ENCODE measurements around the gene NFATC1. TPM values are rescaled to one million over a fixed set of nuclear protein-coding genes. Genes with fewer than 3 reads are reported as not detected.

The NFATC1 gene
- polyA plus RNA-seq, 2 of the 4 experiments (the other 2 are of a cell fraction), result 0.52 to 1.7 TPM

DNA sequence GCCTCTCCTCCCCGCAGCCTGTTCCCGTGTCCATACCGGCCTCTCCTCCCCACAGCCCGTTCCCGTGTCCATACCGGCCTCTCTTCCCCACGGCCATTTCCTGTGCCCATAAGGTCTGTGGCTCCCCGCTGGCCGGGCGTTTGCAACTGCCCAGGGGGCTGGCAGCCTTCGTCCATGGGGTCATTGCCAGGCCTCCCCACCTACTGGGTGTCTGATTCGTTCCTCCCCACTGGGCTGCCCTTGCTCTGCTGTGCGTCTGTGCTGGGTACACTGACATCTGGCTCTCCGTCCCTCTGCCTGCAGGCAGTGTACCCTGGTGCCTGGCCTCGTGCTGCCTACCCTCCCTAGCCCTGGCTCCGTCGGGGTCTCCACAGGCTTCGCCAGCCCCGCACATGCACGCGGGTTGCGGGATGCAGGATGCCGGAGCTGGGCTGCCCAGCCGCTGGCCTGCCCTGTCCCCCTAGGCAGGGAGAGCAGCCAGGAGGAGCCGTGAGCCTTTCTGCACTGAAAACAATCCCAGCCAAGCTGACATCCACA lies 67.8 kb downstream of the NFATC1 start:
- Histone ChIP-seq H3K4me1 (peaks cover 3% of the 10 kb centered on the region), H3K9me3 (no peaks in the 10 kb centered on the region), H3K4me3 (no peak overlapping the region), H3K27ac (no peak overlapping the region), H3K4me2 (no peak overlapping the region)
- 69% methylated on average over 12 of the region's 25 CpGs for whole genome bisulfite sequencing (ENCODE audit: missing lambda C conversion rate)
- CTCF ChIA-PET, result interaction anchor here (1.1 kb wide), 1 partner anchor 16 kb away, joined by 3 read pairs; no protein-coding TSS in a partner anchor
- TF ChIP-seq RARB (CRISPR knock-in tag; IDR thresholded peaks at IDR 0.05) (no peak), GATA3 (IDR thresholded peaks at IDR 0.05; ENCODE audit: borderline replicate concordance) (no peak), BCL3 (IDR thresholded peaks at IDR 0.05) (no peak), RCOR1 (IDR thresholded peaks at IDR 0.05; ENCODE audit: low read depth, low read length) (no peak)
- FAIRE-seq (no peak), ATAC-seq (no peak), DNase-seq (ENCODE audit: low read depth in 1 of 2, low spot score in 1 of 2) (no peak)
- POLR2A ChIA-PET, result no interaction called here

- TF ChIP-seq, protein P1, sequence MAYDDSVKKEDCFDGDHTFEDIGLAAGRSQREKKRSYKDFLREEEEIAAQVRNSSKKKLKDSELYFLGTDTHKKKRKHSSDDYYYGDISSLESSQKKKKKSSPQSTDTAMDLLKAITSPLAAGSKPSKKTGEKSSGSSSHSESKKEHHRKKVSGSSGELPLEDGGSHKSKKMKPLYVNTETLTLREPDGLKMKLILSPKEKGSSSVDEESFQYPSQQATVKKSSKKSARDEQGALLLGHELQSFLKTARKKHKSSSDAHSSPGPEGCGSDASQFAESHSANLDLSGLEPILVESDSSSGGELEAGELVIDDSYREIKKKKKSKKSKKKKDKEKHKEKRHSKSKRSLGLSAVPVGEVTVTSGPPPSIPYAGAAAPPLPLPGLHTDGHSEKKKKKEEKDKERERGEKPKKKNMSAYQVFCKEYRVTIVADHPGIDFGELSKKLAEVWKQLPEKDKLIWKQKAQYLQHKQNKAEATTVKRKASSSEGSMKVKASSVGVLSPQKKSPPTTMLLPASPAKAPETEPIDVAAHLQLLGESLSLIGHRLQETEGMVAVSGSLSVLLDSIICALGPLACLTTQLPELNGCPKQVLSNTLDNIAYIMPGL (CRISPR knock-in tag; IDR thresholded peaks at IDR 0.05; ENCODE audit: borderline replicate concordance), result no peak
- no peak for TF ChIP-seq MAZ (IDR thresholded peaks at IDR 0.05; ENCODE audit: borderline replicate concordance, low read depth, low read length)
- H3K27ac ChIP-seq, result no peak overlapping the region
- FAIRE-seq (no peak), ATAC-seq (peak in 1 of 2 experiments; percentile 41; a peak in 2 of 6 replicates), DNase-seq (ENCODE audit: low read depth in 1 of 2, low spot score in 1 of 2) (no peak)
- no peak overlapping the region for H3K4me3 ChIP-seq
- no peaks in the 10 kb centered on the region for H3K9me3 ChIP-seq
- WGBS (ENCODE audit: missing lambda C conversion rate), result 68% methylated on average over 16 of the region's 26 CpGs
- ChIA-PET POLR2A (no interaction called here), CTCF (interaction anchor here (1.1 kb wide), 1 partner anchor 69 kb away, joined by 3 read pairs; no protein-coding TSS in a partner anchor)
- no peaks in the 10 kb centered on the region for H3K4me1 ChIP-seq
- H3K4me2 ChIP-seq, result no peak overlapping the region
These were observed 69.8 kb downstream of the NFATC1 start for GRCh38 chr18:79465392-79465991.

GRCh38 chr18:79466591-79466990 lies 70.9 kb downstream of the NFATC1 start:
- FAIRE-seq (no peak), DNase-seq (ENCODE audit: low read depth in 1 of 2, low spot score in 1 of 2) (no peak), ATAC-seq (no peak)
- Histone ChIP-seq H3K27ac (no peak overlapping the region), H3K4me2 (no peak overlapping the region), H3K4me3 (no peak overlapping the region), H3K4me1 (no peaks in the 10 kb centered on the region), H3K9me3 (no peaks in the 10 kb centered on the region)
- TF ChIP-seq JUNB (IDR thresholded peaks at IDR 0.05), result no peak
- no peak for TF ChIP-seq ZFP36 (IDR thresholded peaks at IDR 0.05; ENCODE audit: borderline replicate concordance, partially characterized antibody)
- no peak for TF ChIP-seq FOXS1 (CRISPR knock-in tag; IDR thresholded peaks at IDR 0.05)
- TF ChIP-seq CHD4 (IDR thresholded peaks at IDR 0.05; ENCODE audit: borderline replicate concordance), result no peak
- TF ChIP-seq, protein P2, sequence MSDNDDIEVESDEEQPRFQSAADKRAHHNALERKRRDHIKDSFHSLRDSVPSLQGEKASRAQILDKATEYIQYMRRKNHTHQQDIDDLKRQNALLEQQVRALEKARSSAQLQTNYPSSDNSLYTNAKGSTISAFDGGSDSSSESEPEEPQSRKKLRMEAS (IDR thresholded peaks at IDR 0.05), result no peak
- TF ChIP-seq ZNF302 (CRISPR knock-in tag; IDR thresholded peaks at IDR 0.05), result no peak
- TF ChIP-seq ZSCAN20 (CRISPR knock-in tag; IDR thresholded peaks at IDR 0.05), result no peak
- TF ChIP-seq KDM1A (IDR thresholded peaks at IDR 0.05; ENCODE audit: low read depth), result no peak
- TF ChIP-seq, protein P3, sequence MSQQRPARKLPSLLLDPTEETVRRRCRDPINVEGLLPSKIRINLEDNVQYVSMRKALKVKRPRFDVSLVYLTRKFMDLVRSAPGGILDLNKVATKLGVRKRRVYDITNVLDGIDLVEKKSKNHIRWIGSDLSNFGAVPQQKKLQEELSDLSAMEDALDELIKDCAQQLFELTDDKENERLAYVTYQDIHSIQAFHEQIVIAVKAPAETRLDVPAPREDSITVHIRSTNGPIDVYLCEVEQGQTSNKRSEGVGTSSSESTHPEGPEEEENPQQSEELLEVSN (IDR thresholded peaks at IDR 0.05; ENCODE audit: borderline replicate concordance, low read depth), result no peak
- no peak for TF ChIP-seq KDM5A (IDR thresholded peaks at IDR 0.05)
- TF ChIP-seq EP300 (IDR thresholded peaks at IDR 0.05), result no peak
- TF ChIP-seq HOXB13 (CRISPR knock-in tag; IDR thresholded peaks at IDR 0.05; ENCODE audit: low read depth), result no peak
- TF ChIP-seq SMC3 (IDR thresholded peaks at IDR 0.05), result no peak
- TF ChIP-seq EHMT2 (IDR thresholded peaks at IDR 0.05; ENCODE audit: low read depth), result no peak
- TF ChIP-seq, protein P4, sequence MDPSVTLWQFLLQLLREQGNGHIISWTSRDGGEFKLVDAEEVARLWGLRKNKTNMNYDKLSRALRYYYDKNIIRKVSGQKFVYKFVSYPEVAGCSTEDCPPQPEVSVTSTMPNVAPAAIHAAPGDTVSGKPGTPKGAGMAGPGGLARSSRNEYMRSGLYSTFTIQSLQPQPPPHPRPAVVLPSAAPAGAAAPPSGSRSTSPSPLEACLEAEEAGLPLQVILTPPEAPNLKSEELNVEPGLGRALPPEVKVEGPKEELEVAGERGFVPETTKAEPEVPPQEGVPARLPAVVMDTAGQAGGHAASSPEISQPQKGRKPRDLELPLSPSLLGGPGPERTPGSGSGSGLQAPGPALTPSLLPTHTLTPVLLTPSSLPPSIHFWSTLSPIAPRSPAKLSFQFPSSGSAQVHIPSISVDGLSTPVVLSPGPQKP (IDR thresholded peaks at IDR 0.05; ENCODE audit: low read depth, low read length), result no peak
- TF ChIP-seq MAFK (IDR thresholded peaks at IDR 0.05; ENCODE audit: partially characterized antibody), result no peak
- 80% methylated on average over 15 of the region's 16 CpGs for WGBS (ENCODE audit: missing lambda C conversion rate)
- ChIA-PET CTCF (no interaction called here), POLR2A (no interaction called here)
